DMS79 treated with DMSO at 0.1 percent for 48 hours (cell line): Measurements from ENCODE around the gene IGF2BP2.
"Not testable (repeated sequence)": the region's sequence is repeated elsewhere in the genome, so short reads cannot be mapped to it uniquely, and the experiment has no call there.

Source experiments
- DNase-seq: peaks from one replicate; lab custom pipeline; 2025; lab: John Stamatoyannopoulos, UW

Gene IGF2BP2

GRCh38 chr3:185797993-185798830 lies 26.6 kb downstream of the IGF2BP2 start:
- DNase-seq, result no peak

- DNase-seq, result no peak
Measured at GRCh38 chr3:185797108-185797881, 27.5 kb downstream of the IGF2BP2 start.

GRCh38 chr3:185796431-185797107 lies 28.3 kb downstream of the IGF2BP2 start:
- no peak for DNase-seq

- DNase-seq, result no peak
Measured at GRCh38 chr3:185793381-185793780, 31.5 kb downstream of the IGF2BP2 start.

- no peak for DNase-seq
Measured at GRCh38 chr3:185792955-185793354, 31.9 kb downstream of the IGF2BP2 start.

GRCh38 chr3:185789891-185790830 lies 34.7 kb downstream of the IGF2BP2 start:
- no peak for DNase-seq

DNA sequence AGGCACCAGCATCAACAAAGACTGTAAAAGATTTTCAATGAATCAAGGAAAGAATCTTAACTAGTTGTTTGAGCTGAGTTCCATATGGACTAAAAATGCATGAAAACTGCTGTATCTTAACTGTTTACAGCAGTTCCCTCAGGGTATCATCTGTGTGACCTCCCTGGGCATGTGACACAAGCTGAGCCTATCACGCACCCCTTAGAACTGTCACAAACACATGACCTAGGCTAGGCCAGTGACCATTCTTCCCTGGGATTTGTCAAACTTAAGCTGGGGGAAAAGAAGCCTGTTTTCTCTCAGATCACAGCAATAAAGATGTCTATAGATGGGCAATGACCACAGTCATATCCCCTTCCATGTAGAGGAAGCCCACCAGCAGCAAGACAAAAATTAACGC lies 35.7 kb downstream of the IGF2BP2 start:
- no peak for DNase-seq

DNA sequence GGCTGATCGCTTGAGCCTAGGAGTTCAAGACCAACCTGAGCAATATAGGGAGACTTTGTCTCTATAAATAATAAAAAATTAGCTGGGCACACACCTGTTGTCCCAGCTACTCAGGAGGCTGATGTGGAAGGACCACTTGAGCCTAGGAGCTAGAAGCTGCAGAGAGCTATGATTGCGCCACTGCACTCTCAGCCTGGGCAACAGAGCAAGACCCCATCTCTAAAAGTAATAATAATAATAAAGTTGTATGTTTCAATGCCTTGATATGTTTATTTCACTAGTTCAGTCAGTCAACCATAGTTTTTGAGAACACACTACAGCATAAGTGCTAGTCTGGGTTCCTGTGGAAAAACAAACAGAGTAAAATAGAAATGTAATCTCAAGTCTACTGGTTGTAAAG lies 36.5 kb downstream of the IGF2BP2 start:
- no peak for DNase-seq

- no peak for DNase-seq
Measured at GRCh38 chr3:185786956-185787877, 37.6 kb downstream of the IGF2BP2 start.

DNA sequence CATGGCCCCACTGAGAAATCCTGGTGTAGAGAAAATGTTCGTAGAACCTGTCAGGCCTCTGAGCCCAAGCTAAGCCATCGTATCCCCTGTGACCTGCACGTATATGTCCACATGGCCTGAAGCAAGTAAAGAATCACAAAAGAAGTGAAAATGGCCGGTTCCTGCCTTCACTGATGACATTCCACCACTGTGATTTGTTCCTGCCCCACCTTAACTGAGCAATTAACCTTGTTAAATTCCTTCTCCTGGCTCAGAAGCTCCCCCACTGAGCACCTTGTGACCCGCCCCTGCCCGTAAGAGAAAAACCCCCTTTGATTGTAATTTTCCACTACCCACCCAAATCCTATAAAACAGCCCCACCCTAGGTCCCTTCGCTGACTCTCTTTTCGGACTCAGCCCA lies 38.6 kb downstream of the IGF2BP2 start:
- DNase-seq, result not testable (repeated sequence)

DNA sequence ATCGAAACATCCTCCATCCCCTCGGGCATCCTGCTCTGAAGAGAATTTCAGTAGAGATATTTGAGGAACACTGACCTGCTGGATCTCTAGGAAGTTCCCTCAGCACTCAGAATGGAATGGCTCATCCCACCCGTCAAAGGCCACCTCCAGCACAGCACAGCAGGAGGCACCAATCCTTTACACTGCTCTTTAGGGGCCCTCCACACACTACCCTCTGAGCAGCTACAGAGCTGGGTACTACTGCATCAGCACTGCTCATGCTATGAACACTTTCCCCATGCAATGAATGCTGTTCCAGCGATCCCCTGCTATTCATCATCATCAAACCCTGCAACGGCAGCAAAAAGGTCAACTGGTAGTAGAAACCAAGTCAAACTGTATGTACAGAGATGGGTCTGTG lies 40.5 kb downstream of the IGF2BP2 start:
- no peak for DNase-seq

- DNase-seq, result no peak
Measured at GRCh38 chr3:185781759-185782158, 43.1 kb downstream of the IGF2BP2 start.

GRCh38 chr3:185779461-185779860 lies 45.4 kb downstream of the IGF2BP2 start:
- no peak for DNase-seq

DNA sequence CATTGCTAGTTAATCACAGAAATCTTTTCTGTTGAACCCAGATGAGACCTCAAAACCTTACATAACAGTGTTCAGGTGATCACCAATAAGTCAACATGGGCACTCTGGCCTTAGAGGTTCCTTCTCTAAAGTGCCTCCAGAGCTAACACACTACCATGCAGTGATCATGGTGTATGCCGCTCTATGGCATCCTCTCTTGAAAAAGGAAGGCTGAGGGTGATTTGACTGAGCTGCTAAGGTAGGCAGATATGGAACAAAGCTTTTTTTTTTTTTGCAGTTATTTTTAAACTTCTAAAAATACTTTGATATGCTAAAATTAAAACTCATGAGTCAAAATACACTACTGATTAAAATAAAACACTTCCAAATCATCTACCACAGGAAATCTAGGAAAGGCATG lies 46.0 kb downstream of the IGF2BP2 start:
- no peak for DNase-seq

DNA sequence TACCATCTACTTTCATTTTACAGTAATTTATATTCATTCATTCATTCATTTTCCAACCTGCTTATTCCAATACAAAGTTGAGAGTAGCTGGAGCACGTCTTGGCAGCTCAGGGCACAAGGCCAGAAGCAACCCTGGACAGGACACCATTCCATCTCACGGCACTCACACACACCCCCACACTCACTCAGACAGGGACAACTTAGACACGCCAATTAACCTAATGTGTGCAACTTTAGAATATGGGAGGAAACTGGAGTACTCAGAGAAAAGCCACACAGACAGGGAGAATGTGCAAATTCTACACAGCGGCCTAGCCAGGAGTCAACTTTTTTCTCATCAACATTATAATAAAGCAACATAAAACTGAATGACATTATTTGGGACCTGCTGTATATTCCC lies 46.7 kb downstream of the IGF2BP2 start:
- no peak for DNase-seq

DNA sequence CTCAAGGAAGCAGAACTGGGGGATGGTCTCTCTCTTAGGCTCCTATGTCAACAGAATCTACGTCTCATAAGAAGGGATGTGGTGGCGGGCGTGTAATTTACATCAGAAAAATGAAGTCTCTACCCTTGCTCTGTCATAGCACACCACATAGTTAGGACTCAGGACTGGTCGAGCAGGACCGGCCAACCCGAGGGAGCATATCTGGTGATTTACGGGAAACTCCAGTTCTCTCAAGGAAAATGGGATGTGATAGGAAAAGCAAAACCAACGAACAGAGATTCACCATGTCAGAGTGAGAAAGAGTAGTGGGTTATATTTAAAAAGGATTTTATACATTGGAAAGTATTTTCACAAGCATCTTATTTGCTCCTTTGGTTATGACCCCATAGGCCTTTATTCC lies 54.7 kb downstream of the IGF2BP2 start:
- no peak for DNase-seq

DNA sequence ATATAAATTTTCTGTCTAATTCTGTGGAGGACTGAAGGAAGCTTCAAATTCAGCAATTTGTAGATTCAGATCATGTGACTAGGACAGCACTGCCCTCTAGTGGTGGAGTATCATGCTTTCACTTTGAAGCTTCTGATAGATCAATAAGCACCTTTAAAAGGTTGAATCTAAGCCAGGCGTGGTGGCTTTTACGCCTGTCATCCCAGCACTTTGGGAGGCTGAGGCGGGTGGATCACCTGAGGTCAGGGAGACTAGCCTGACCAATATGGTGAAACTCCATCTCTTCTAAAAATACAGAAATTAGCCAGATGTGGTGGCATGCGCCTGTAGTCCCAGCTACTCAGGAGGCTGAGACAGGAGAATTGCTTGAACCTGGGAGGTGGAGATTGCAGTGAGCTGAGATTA lies 56.3 kb downstream of the IGF2BP2 start:
- DNase-seq, result not testable (repeated sequence)

- DNase-seq, result no peak
Measured at GRCh38 chr3:185767002-185767688, 57.7 kb downstream of the IGF2BP2 start.

DNA sequence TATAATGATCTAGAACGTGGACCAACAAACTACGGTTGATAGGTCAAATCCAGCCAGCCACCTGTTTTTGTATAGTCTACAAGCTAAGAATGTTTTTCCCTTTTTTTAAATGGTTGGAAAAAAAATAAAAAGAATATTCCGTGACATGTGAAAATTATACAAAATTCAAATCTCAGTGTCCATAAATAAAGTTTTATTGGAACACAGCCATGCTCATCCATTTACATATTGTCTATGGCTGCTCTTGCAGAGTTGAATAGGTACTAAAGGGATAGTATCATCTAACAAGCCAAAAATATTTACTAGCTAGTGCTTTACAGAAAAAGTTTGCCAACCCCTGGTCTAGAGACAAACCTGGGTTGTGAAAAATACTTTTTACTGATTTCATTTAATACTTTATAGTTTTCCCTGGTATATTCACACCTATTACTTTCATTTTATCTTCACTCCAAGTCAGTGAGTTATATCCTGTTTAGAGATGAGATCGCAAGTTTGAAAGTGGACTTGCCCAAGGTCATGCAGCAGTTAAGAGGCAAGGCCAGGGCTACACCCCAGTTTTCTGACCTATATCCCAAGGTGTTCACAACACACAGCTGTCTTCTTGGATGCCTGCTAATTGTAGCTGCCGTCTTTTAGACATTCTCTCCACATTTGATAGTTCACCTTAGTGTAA lies 58.4 kb downstream of the IGF2BP2 start:
- DNase-seq, result no peak
